Upper lobe of left lung (tissue), 4 donors: ENCODE measurements around the gene DPYD.

Experiments used
- CTCF ChIP-seq, 6 experiments: fragments of 450-650 bp in 4 of 6; fragments of 200-600 bp in 2 of 6; sonication (generic) in 2 of 6; IDR thresholded peaks; one replicate each; pipeline ENCODE4 v1.5.1; 2016 to 2019; ENCODE audit warnings: antibody characterized with exemption in 6 of 6
- POLR2A ChIP-seq, 4 donors: fragments of 450-650 bp; IDR thresholded peaks; one replicate each; pipeline ENCODE4 v1.5.1; 2016 to 2017; ENCODE audit warnings: antibody characterized with exemption in 4 of 4, mild to moderate bottlenecking in 2 of 4

- TF ChIP-seq CTCF (IDR thresholded peaks at IDR 0.05) (no peak), POLR2A (IDR thresholded peaks at IDR 0.05) (no peak)
These were observed 75.0 kb downstream of the DPYD start for GRCh38 chr1:97845805-97846204.
